B cell (primary cell): ENCODE measurements around the gene LRTM2.

Source experiments
- EZH2 ChIP-seq: IDR thresholded peaks from 2 replicates; pipeline ENCODE4 v1.6.1; 2012; ENCODE audit warnings: borderline replicate concordance, low read depth, mild to moderate bottlenecking, moderate library complexity, low read length; ENCODE audit not compliant: insufficient read depth, poor library complexity, severe bottlenecking
- TF ChIP-seq, protein P1 (sequence below): fragments of 200-600 bp; IDR thresholded peaks from one replicate; pipeline ENCODE4 v1.8.0; 2022; ENCODE audit warnings: antibody characterized with exemption, mild to moderate bottlenecking

DNA sequence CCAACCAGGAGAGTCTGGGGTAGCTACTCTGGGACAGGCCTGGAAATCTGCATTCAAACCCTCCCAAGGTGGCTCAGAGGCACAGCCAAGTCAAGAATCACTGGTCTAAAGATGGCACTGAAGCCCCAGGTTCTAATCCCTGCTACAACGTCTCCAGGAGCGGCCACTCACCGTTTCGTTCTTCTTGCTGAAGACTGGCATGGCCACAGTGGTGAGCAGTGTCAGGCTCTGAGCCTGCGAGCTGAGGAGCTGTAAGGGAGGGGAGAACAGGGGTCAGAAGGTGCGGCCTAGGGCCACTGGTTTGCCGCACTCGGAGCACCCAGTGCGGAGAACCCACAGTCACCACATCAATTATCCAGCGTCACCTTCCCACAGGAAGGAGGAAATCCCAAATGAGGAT lies 59.3 kb downstream of the LRTM2 start:
- TF ChIP-seq, protein P1, sequence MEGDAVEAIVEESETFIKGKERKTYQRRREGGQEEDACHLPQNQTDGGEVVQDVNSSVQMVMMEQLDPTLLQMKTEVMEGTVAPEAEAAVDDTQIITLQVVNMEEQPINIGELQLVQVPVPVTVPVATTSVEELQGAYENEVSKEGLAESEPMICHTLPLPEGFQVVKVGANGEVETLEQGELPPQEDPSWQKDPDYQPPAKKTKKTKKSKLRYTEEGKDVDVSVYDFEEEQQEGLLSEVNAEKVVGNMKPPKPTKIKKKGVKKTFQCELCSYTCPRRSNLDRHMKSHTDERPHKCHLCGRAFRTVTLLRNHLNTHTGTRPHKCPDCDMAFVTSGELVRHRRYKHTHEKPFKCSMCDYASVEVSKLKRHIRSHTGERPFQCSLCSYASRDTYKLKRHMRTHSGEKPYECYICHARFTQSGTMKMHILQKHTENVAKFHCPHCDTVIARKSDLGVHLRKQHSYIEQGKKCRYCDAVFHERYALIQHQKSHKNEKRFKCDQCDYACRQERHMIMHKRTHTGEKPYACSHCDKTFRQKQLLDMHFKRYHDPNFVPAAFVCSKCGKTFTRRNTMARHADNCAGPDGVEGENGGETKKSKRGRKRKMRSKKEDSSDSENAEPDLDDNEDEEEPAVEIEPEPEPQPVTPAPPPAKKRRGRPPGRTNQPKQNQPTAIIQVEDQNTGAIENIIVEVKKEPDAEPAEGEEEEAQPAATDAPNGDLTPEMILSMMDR = no peak
- no peak for TF ChIP-seq EZH2
